RWPE2 (cell line): Measurements from ENCODE around the gene MANEAL.

Experiments used
- ATAC-seq: fragments of 200-7000 bp; cut with Tn5 transposase; 3 replicates; pipeline ENCODE4 v1.9.1; 2021; ENCODE audit warnings: low read depth
- DNase-seq: peaks from one replicate; pipeline ENCODE4 v3.0.0-alpha.2; 2020; ENCODE audit warnings: low spot score
- H3K27ac ChIP-seq: fragments of 450-650 bp; 2 replicates; pipeline ENCODE4 v1.5.1; 2017; ENCODE audit warnings: mild to moderate bottlenecking; ENCODE audit not compliant: poor library complexity, severe bottlenecking
- H3K27me3 ChIP-seq: fragments of 250-450 bp; sonication (Bioruptor Pico); 2 replicates; pipeline ENCODE4 v1.5.1; 2021; ENCODE audit warnings: mild to moderate bottlenecking, moderate library complexity; ENCODE audit not compliant: insufficient read depth, poor library complexity, severe bottlenecking
- H3K36me3 ChIP-seq: fragments of 250-450 bp; sonication (Bioruptor Pico); 2 replicates; pipeline ENCODE4 v1.5.1; 2020; ENCODE audit warnings: low read depth, mild to moderate bottlenecking, moderate library complexity
- H3K4me1 ChIP-seq: fragments of 250-450 bp; sonication (Bioruptor Pico); 2 replicates; pipeline ENCODE4 v1.5.1; 2021; ENCODE audit warnings: mild to moderate bottlenecking, moderate library complexity; ENCODE audit not compliant: insufficient read depth, poor library complexity, severe bottlenecking
- H3K4me3 ChIP-seq: fragments of 250-450 bp; sonication (Bioruptor Pico); 2 replicates; pipeline ENCODE4 v1.5.1; 2021; ENCODE audit warnings: mild to moderate bottlenecking, moderate library complexity; ENCODE audit not compliant: severe bottlenecking
- H3K9me3 ChIP-seq: fragments of 250-450 bp; sonication (Bioruptor Pico); 2 replicates; pipeline ENCODE4 v1.5.1; 2021; ENCODE audit warnings: mild to moderate bottlenecking, moderate library complexity; ENCODE audit not compliant: severe bottlenecking
- TF ChIP-seq, protein P1 (sequence below): fragments of 450-650 bp; IDR thresholded peaks from one replicate; pipeline ENCODE4 v1.5.1; 2017; ENCODE audit warnings: mild to moderate bottlenecking, moderate library complexity; ENCODE audit not compliant: poor library complexity, severe bottlenecking

The MANEAL gene, protein sequence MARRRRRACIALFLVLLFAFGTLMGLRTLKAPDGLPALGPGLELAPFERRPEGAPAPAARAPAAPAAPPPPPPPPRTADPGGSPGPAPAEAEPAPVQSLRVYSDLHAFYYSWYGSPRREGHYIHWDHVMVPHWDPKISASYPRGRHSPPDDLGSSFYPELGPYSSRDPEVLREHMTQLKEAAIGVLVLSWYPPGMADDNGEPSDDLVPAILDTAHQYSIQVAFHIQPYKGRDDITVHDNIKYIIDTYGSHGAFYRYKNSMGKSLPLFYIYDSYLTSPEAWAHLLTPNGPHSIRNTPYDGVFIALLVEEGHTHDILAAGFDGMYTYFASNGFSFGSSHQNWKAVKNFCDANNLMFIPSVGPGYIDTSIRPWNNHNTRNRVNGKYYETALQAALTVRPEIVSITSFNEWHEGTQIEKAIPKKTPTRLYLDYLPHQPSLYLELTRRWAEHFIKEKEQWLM

DNA sequence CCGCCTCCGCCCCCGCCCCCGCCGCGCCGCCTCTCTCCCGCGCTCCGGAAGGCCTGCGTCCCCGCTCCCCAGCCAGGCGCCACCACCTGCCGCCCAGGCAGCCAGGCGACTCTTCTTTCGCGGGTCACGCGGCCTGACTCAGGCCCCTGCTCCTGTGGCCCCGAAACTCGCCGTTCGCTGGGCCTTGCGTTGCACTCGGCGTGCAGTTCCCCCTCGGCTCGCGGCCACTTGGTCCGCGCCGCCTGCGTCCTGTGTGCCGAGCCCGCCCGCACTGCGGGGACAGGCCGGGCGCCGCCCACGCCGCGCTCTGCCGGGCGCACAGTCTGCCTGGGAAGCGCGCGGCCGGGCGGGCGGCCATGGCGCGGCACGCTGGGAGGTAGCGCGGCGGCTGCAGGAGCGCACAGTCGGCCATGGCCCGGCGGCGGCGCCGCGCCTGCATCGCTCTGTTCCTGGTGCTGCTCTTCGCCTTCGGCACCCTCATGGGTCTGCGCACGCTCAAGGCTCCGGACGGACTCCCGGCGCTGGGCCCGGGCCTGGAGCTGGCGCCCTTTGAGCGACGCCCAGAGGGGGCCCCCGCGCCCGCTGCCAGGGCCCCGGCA, at the start of gene MANEAL:
Gene MANEAL (plus strand): TSS at position 75 of the 599 bp plus-strand sequence. CDS start 336 bp downstream, at position 411.
- DNase-seq (no peak), ATAC-seq (peak; percentile 80)
- Histone ChIP-seq H3K9me3 (no peaks in the 10 kb centered on the region), H3K36me3 (no peaks in the 10 kb centered on the region), H3K27me3 (peaks cover 11% of the 10 kb centered on the region), H3K27ac (no peak within 1 kb of the TSS), H3K4me3 (peak within 1 kb of the TSS; percentile 49), H3K4me1 (no peaks in the 10 kb centered on the region)
- TF ChIP-seq, protein P1, sequence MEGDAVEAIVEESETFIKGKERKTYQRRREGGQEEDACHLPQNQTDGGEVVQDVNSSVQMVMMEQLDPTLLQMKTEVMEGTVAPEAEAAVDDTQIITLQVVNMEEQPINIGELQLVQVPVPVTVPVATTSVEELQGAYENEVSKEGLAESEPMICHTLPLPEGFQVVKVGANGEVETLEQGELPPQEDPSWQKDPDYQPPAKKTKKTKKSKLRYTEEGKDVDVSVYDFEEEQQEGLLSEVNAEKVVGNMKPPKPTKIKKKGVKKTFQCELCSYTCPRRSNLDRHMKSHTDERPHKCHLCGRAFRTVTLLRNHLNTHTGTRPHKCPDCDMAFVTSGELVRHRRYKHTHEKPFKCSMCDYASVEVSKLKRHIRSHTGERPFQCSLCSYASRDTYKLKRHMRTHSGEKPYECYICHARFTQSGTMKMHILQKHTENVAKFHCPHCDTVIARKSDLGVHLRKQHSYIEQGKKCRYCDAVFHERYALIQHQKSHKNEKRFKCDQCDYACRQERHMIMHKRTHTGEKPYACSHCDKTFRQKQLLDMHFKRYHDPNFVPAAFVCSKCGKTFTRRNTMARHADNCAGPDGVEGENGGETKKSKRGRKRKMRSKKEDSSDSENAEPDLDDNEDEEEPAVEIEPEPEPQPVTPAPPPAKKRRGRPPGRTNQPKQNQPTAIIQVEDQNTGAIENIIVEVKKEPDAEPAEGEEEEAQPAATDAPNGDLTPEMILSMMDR = no peak

DNA sequence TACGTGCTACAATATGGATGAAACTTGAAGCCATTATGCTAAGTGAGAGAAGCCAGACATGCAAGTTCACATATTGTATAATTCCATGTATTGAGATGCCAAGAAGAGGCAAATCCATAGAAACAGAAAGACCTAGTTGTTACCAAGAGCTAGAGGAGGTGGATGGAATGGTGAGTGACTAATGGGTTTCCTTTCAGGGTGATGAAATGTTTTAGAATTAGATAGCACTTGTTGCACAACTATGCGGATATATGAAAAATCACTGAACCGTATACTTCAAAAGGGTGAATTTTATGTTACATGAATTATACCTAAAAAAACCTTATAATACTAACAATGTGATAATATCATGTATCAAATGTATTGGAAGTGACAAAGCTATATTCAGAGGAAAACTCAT, 46.8 kb upstream of the MANEAL start:
- Histone ChIP-seq H3K27ac (no peak overlapping the region), H3K36me3 (no peaks in the 10 kb centered on the region), H3K4me3 (no peak overlapping the region), H3K27me3 (peaks cover 10% of the 10 kb centered on the region), H3K9me3 (peaks cover 4% of the 10 kb centered on the region), H3K4me1 (no peaks in the 10 kb centered on the region)
- TF ChIP-seq, protein P1 = no peak
- DNase-seq = no peak
- ATAC-seq = no peak

DNA sequence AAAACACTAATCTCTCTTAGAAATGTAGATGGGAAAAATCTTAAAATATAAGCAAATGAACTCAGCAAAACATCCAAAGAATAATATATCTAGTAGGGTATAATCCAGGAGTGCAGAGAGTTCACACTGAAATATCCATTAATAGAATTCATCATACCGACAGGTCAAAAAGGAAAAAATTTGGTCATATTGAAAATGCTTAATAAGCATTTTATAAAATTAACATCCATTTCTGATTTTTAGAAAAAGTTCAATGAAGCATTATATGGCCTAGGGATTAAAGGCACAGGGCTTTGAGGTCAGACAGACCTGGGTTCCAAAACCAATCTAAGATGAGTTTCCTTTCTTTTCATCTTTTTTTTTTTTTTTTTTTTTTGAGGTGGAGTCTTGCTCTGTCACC, 45.1 kb upstream of the MANEAL start:
- Histone ChIP-seq H3K4me1 (no peaks in the 10 kb centered on the region), H3K9me3 (peaks cover 4% of the 10 kb centered on the region), H3K36me3 (no peaks in the 10 kb centered on the region), H3K27me3 (peaks cover 19% of the 10 kb centered on the region), H3K4me3 (no peak overlapping the region), H3K27ac (no peak overlapping the region)
- TF ChIP-seq, protein P1 = no peak
- DNase-seq (no peak), ATAC-seq (no peak)

DNA sequence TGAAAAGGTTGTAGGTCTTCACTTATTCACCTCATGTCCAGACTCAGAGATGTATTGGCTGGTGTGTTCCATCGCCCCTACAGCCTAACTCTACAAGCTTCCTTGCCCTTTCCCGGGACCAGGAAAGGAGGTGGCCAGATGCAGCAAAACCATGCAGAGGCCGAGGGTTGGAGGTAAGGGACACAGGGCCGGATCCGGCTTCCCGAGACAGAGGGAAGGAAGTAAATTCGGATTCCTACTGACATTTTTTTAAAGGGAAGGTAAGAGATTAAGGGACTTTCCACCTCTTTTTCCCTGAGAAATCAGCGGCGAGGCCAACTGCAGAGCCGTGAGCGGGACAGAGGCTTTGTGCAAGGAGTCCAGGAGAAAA, 41.4 kb upstream of the MANEAL start:
- H3K4me3 ChIP-seq = no peak overlapping the region
- H3K27me3 ChIP-seq = peaks cover 47% of the 10 kb centered on the region

More for the DNA sequence above, 41.4 kb upstream of the MANEAL start:
- no peaks in the 10 kb centered on the region for H3K36me3 ChIP-seq
- TF ChIP-seq, protein P1 = no peak
- no peak for DNase-seq
- no peak for ATAC-seq
- H3K27ac ChIP-seq = no peak overlapping the region
- no peaks in the 10 kb centered on the region for H3K4me1 ChIP-seq
- H3K9me3 ChIP-seq = no peaks in the 10 kb centered on the region
